Caco-2 (cell line): ENCODE measurements around the gene C13orf42. TPM values are rescaled to one million over a fixed set of nuclear protein-coding genes. Genes with fewer than 3 reads are reported as not detected.

ENCODE experiments used
- BruUV-seq: library from RNA; stranded (reverse); fragments of 400-500 nt; replicated peaks from 2 replicates; lab custom pipeline; 2021; lab: Mats Ljungman, UMichigan
- CTCF ChIA-PET: fragments of 300-600 bp; sonication (Branson Sonifier 250); formaldehyde crosslinking; loops from one replicate; lab custom pipeline; 2022; ENCODE audit warnings: antibody characterized with exemption; lab: Charles Lee
- POLR2A ChIA-PET: fragments of 300-600 bp; sonication (Branson Sonifier 250); formaldehyde crosslinking; loops from one replicate; lab custom pipeline; 2022; ENCODE audit warnings: antibody characterized with exemption; lab: Charles Lee
- DNase-seq, 2 experiments: peaks; one replicate each; pipeline versions ENCODE4 v3.0.0 to v3.0.0-alpha.2; 2020 to 2022
- H3K27me3 ChIP-seq: replicated peaks from 2 replicates; pipeline ENCODE4 v1.6.0; 2011; ENCODE audit warnings: low read length; ENCODE audit not compliant: control insufficient read depth, insufficient read depth
- H3K36me3 ChIP-seq: 2 replicates; pipeline ENCODE4 v1.5.1; 2011; ENCODE audit warnings: low read length; ENCODE audit not compliant: control insufficient read depth, insufficient read depth
- H3K4me1 ChIP-seq: fragments of 250-450 bp; sonication (Bioruptor Pico); 2 replicates; pipeline ENCODE4 v1.5.1; 2020; ENCODE audit warnings: mild to moderate bottlenecking
- H3K4me3 ChIP-seq: 2 replicates; pipeline ENCODE4 v1.5.1; 2011; ENCODE audit warnings: low read depth, mild to moderate bottlenecking, control low read depth, low read length
- H3K9me3 ChIP-seq: fragments of 250-450 bp; sonication (Bioruptor Pico); 2 replicates; pipeline ENCODE4 v1.5.1; 2020; ENCODE audit warnings: mild to moderate bottlenecking, moderate library complexity
- H3K27ac Mint-ChIP-seq: one replicate; pipeline ENCODE4 v1.8.0; 2022; ENCODE audit warnings: mixed read lengths; ENCODE audit not compliant: unreplicated experiment
- H3K27me3 Mint-ChIP-seq: one replicate; pipeline ENCODE4 v1.8.0; 2022; ENCODE audit warnings: mixed read lengths; ENCODE audit not compliant: insufficient read depth, unreplicated experiment
- H3K36me3 Mint-ChIP-seq: one replicate; pipeline ENCODE4 v1.8.0; 2022; ENCODE audit warnings: mild to moderate bottlenecking, mixed read lengths; ENCODE audit not compliant: insufficient read depth, unreplicated experiment
- H3K4me1 Mint-ChIP-seq: one replicate; pipeline ENCODE4 v1.8.0; 2022; ENCODE audit warnings: low read depth, mixed read lengths; ENCODE audit not compliant: unreplicated experiment
- H3K4me3 Mint-ChIP-seq: one replicate; pipeline ENCODE4 v1.8.0; 2022; ENCODE audit warnings: mild to moderate bottlenecking, moderate library complexity, mixed read lengths; ENCODE audit not compliant: unreplicated experiment
- H3K9me3 Mint-ChIP-seq: one replicate; pipeline ENCODE4 v1.8.0; 2022; ENCODE audit warnings: mixed read lengths; ENCODE audit not compliant: unreplicated experiment
- CTCF ChIP-seq, 2 experiments: fragments of 200-600 bp in 1 of 2; IDR thresholded peaks; 1 replicate in 1 of 2; 2 replicates in 1 of 2; pipeline versions ENCODE4 v1.5.1 to v1.8.0; 2011 to 2022; ENCODE audit warnings: antibody characterized with exemption in 1 of 2, control low read depth in 1 of 2, inconsistent platforms in 1 of 2, low read depth in 1 of 2, low read length in 1 of 2, mild to moderate bottlenecking in 1 of 2, moderate library complexity in 1 of 2; ENCODE audit not compliant: insufficient read depth in 1 of 2, severe bottlenecking in 1 of 2, unreplicated experiment in 1 of 2
- intact Hi-C: fragments of 100-400 bp; cut with micrococcal nuclease; formaldehyde crosslinking; loops from one replicate; pipeline ENCODE4 v1.10.0; 2022; ENCODE audit not compliant: unreplicated experiment
- total RNA-seq: library from RNA; stranded (reverse); gene quantifications from 2 replicates; pipeline ENCODE4 v1.2.3, GENCODE V29; 2022

The C13orf42 gene
- total RNA-seq, 1 experiment from 2014 or later: not detected

DNA sequence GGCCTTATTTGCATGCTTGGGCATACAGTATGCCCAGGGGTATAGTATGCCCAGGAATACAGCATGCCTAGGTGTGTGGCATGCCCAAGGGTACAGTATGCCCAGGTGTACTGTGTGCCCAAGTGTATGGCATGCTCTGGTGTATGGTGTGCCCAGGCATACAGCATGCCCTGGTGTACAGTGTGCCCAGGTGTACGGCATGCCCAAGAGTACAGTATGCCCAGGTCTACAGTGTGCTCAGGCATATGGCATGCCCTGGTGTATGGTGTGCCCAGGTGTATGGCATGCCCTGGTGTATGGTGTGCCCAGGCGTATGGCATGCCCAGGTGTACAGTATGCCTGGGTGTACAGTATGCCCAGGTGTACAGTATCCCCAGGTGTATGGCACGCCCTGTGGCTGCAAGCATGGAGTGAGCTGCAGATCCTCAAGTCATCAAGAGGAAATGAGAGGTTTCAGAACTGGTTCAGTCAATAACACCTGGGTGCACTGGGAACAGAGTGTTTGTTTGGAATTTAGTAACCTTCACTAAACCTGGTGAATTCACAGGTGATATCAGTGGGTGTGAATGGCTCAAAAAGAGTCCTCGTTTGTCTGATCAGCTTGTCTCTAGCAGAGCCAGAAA lies 7.8 kb upstream of the C13orf42 start:
- BruUV-seq: no TSS peak
- ChIA-PET POLR2A (no interaction called here), CTCF (no interaction called here)
- peaks cover 10% of the 10 kb centered on the region for H3K4me1 Mint-ChIP-seq
- H3K4me3 Mint-ChIP-seq: no peak overlapping the region
- peaks cover 9% of the 10 kb centered on the region for H3K9me3 Mint-ChIP-seq
- intact Hi-C loops: no loop called here
- H3K27ac Mint-ChIP-seq: no peak overlapping the region
- Histone ChIP-seq H3K36me3 (no peaks in the 10 kb centered on the region), H3K4me3 (no peak overlapping the region), H3K27me3 (no peaks in the 10 kb centered on the region), H3K9me3 (peaks cover 4% of the 10 kb centered on the region), H3K4me1 (peaks cover 22% of the 10 kb centered on the region)
- H3K27me3 Mint-ChIP-seq: no peaks in the 10 kb centered on the region
- TF ChIP-seq CTCF (IDR thresholded peaks at IDR 0.05; ENCODE audit: insufficient read depth in 1 of 2, low read depth in 1 of 2, low read length in 1 of 2, severe bottlenecking in 1 of 2, unreplicated experiment in 1 of 2): no peak
- DNase-seq: no peak
- H3K36me3 Mint-ChIP-seq: no peaks in the 10 kb centered on the region

DNA sequence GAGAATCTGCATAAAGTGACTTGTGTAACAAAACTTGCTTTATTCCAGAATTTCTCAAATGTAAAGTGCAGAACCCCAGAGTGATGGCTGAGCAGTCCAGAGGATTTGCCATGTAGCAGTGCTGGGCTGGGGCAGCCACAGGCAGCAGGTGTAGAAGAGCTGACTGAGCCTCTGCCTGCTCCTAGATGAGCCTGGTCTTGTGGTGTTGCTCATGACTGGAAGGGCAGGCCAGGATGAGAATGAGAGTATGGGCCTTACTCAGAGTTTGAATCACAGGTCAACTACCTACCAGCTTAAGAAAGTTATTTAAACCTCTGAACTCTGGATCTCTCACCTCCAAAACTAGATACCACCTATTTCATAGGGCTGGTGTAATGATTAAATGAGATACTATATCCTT lies 2.9 kb upstream of the C13orf42 start:
- H3K36me3 Mint-ChIP-seq: no peaks in the 10 kb centered on the region
- CTCF ChIA-PET: no interaction called here

GRCh38 chr13:51113186-51113881 lies 2.3 kb upstream of the C13orf42 start:
- Mint-ChIP-seq H3K27me3 (no peaks in the 10 kb centered on the region), H3K4me1 (no peaks in the 10 kb centered on the region), H3K4me3 (no peak overlapping the region), H3K27ac (no peak overlapping the region), H3K9me3 (peaks cover 9% of the 10 kb centered on the region), H3K36me3 (no peaks in the 10 kb centered on the region)
- ChIA-PET POLR2A (no interaction called here), CTCF (no interaction called here)
- TF ChIP-seq CTCF (IDR thresholded peaks at IDR 0.05; ENCODE audit: insufficient read depth in 1 of 2, low read depth in 1 of 2, low read length in 1 of 2, severe bottlenecking in 1 of 2, unreplicated experiment in 1 of 2): no peak
- no peak overlapping the region for H3K4me3 ChIP-seq
- H3K4me1 ChIP-seq: no peaks in the 10 kb centered on the region
- no peaks in the 10 kb centered on the region for H3K36me3 ChIP-seq
- no TSS peak for BruUV-seq
- no peak for DNase-seq
- no peaks in the 10 kb centered on the region for H3K9me3 ChIP-seq
- intact Hi-C loops: no loop called here
- H3K27me3 ChIP-seq: no peaks in the 10 kb centered on the region

More for the DNA sequence above, 2.9 kb upstream of the C13orf42 start:
- Histone ChIP-seq H3K36me3 (no peaks in the 10 kb centered on the region), H3K9me3 (no peaks in the 10 kb centered on the region), H3K4me1 (no peaks in the 10 kb centered on the region), H3K4me3 (no peak overlapping the region), H3K27me3 (no peaks in the 10 kb centered on the region)
- BruUV-seq: no TSS peak
- no peaks in the 10 kb centered on the region for H3K27me3 Mint-ChIP-seq
- DNase-seq: no peak
- no peak overlapping the region for H3K27ac Mint-ChIP-seq
- H3K9me3 Mint-ChIP-seq: peaks cover 9% of the 10 kb centered on the region
- TF ChIP-seq CTCF (IDR thresholded peaks at IDR 0.05; ENCODE audit: insufficient read depth in 1 of 2, low read depth in 1 of 2, low read length in 1 of 2, severe bottlenecking in 1 of 2, unreplicated experiment in 1 of 2): no peak
- H3K4me3 Mint-ChIP-seq: no peak overlapping the region
- H3K4me1 Mint-ChIP-seq: no peaks in the 10 kb centered on the region
- intact Hi-C loops: no loop called here
- POLR2A ChIA-PET: no interaction called here
